ENCODE data around the gene LAIR2.
"Not testable (repeated sequence)": the region's sequence is repeated elsewhere in the genome, so short reads cannot be mapped to it uniquely, and the experiment has no call there.

The LAIR2 gene

GRCh38 chr19:54493967-54494585 lies 8.6 kb upstream of the LAIR2 start:
- DNase-seq (ENCODE audit: low read depth in 2 of 2): no peak

- DNase-seq (ENCODE audit: low read depth in 2 of 2): not testable (repeated sequence)
Observed at GRCh38 chr19:54495284-54495683, 7.3 kb upstream of the LAIR2 start.

GRCh38 chr19:54497747-54498450 lies 4.7 kb upstream of the LAIR2 start:
- DNase-seq (ENCODE audit: low read depth in 2 of 2): not testable (repeated sequence)

- not testable (repeated sequence) for DNase-seq (ENCODE audit: low read depth in 2 of 2)
Observed at GRCh38 chr19:54498451-54498772, 4.2 kb upstream of the LAIR2 start.

- DNase-seq (ENCODE audit: low read depth in 2 of 2): not testable (repeated sequence)
Observed at GRCh38 chr19:54505542-54505941, 2.9 kb downstream of the LAIR2 start.

- DNase-seq (ENCODE audit: low read depth in 2 of 2): no peak
Observed at GRCh38 chr19:54506079-54506478, 3.4 kb downstream of the LAIR2 start.

- not testable (repeated sequence) for DNase-seq (ENCODE audit: low read depth in 2 of 2)
Observed at GRCh38 chr19:54507038-54507717, 4.5 kb downstream of the LAIR2 start.

GRCh38 chr19:54507824-54508223 lies 5.2 kb downstream of the LAIR2 start:
- DNase-seq (ENCODE audit: low read depth in 2 of 2): no peak

- DNase-seq (ENCODE audit: low read depth in 2 of 2): not testable (repeated sequence)
Observed at GRCh38 chr19:54508487-54508886, 5.9 kb downstream of the LAIR2 start.

- not testable (repeated sequence) for DNase-seq (ENCODE audit: low read depth in 2 of 2)
Observed at GRCh38 chr19:54509200-54509940, 6.7 kb downstream of the LAIR2 start.

GRCh38 chr19:54515156-54515555 lies 12.5 kb downstream of the LAIR2 start:
- no peak for DNase-seq (ENCODE audit: low read depth in 2 of 2)

GRCh38 chr19:54517483-54517882 lies 14.9 kb downstream of the LAIR2 start:
- DNase-seq (ENCODE audit: low read depth in 2 of 2): no peak

GRCh38 chr19:54518844-54519243 lies 16.2 kb downstream of the LAIR2 start:
- no peak for DNase-seq (ENCODE audit: low read depth in 2 of 2)

GRCh38 chr19:54521022-54521859 lies 18.6 kb downstream of the LAIR2 start:
- no peak for DNase-seq (ENCODE audit: low read depth in 2 of 2)

- no peak for DNase-seq (ENCODE audit: low read depth in 2 of 2)
Observed at GRCh38 chr19:54521860-54522513, 19.4 kb downstream of the LAIR2 start.

- DNase-seq (ENCODE audit: low read depth in 2 of 2): no peak
Observed at GRCh38 chr19:54523403-54523802, 20.8 kb downstream of the LAIR2 start.

GRCh38 chr19:54525636-54526035 lies 23.0 kb downstream of the LAIR2 start:
- no peak for DNase-seq (ENCODE audit: low read depth in 2 of 2)

- no peak for DNase-seq (ENCODE audit: low read depth in 2 of 2)
Observed at GRCh38 chr19:54526972-54527371, 24.3 kb downstream of the LAIR2 start.

GRCh38 chr19:54530866-54531265 lies 28.2 kb downstream of the LAIR2 start:
- no peak for DNase-seq (ENCODE audit: low read depth in 2 of 2)

GRCh38 chr19:54532528-54532927 lies 29.9 kb downstream of the LAIR2 start:
- DNase-seq (ENCODE audit: low read depth in 2 of 2): no peak

- no peak for DNase-seq (ENCODE audit: low read depth in 2 of 2)
Observed at GRCh38 chr19:54533476-54533875, 30.8 kb downstream of the LAIR2 start.
